GM12872 (cell line): Measurements from ENCODE around the gene FRMD4A.

Experiments used
- CTCF ChIP-seq: IDR thresholded peaks from 3 replicates; pipeline ENCODE4 v1.5.1; 2011; ENCODE audit warnings: low read depth, mild to moderate bottlenecking, low read length, moderate library complexity; ENCODE audit not compliant: insufficient read depth

Gene FRMD4A

GRCh38 chr10:14125564-14125963, 205.2 kb downstream of the FRMD4A start:
- TF ChIP-seq CTCF, result no peak

- no peak for TF ChIP-seq CTCF
Measured at GRCh38 chr10:14124941-14125340, 205.8 kb downstream of the FRMD4A start.

DNA sequence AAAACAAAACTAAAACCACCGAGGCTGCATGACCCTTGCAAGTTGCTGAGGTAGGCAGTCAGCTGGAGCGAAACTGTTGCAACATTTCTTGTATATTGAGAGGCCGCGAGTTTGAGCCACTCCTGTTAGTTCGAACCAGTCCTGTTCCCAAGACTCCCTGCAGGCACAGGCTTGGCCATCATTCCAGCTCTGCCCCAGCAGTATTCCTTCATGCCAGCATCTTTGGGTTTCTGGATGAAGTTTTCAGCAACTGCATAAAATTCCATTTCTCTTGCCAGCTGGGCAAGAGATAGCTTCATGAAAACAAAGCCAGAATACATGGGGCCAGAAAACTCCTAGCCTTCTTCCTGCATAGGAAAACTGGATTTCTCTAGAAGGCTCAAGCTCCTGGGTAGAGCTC, 207.6 kb downstream of the FRMD4A start:
- no peak for TF ChIP-seq CTCF

- no peak for TF ChIP-seq CTCF
Measured at GRCh38 chr10:14120812-14121211, 209.9 kb downstream of the FRMD4A start.

GRCh38 chr10:14118953-14119352, 211.8 kb downstream of the FRMD4A start:
- TF ChIP-seq CTCF, result no peak

GRCh38 chr10:14116837-14117236, 213.9 kb downstream of the FRMD4A start:
- TF ChIP-seq CTCF, result no peak

- TF ChIP-seq CTCF, result no peak
Measured at GRCh38 chr10:14116021-14116420, 214.7 kb downstream of the FRMD4A start.

- TF ChIP-seq CTCF, result no peak
Measured at GRCh38 chr10:14114791-14115190, 215.9 kb downstream of the FRMD4A start.
